HepG2 (cell line): ENCODE measurements around the gene SORBS2. TPM values are rescaled to one million over a fixed set of nuclear protein-coding genes. Genes with fewer than 3 reads are reported as not detected.

ENCODE experiments used
- CHD4 ChIP-seq: fragments of 200-600 bp; sonication (generic); IDR thresholded peaks from 2 replicates; pipeline ENCODE4 v1.7.0; 2017; ENCODE audit warnings: mild to moderate bottlenecking, low read length, borderline replicate concordance
- ETV5 ChIP-seq: IDR thresholded peaks from 2 replicates; pipeline ENCODE4 v1.6.1; 2018; ENCODE audit warnings: missing biosample characterization, missing genetic modification reagents, inconsistent platforms, borderline replicate concordance
- PHF21A ChIP-seq: sonication (generic); formaldehyde crosslinking; IDR thresholded peaks from 2 replicates; pipeline ENCODE4 v1.5.0; 2020; ENCODE audit warnings: mild to moderate bottlenecking, missing genetic modification reagents
- SALL1 ChIP-seq: sonication (generic); formaldehyde crosslinking; IDR thresholded peaks from 2 replicates; pipeline ENCODE4 v1.8.0; 2022; ENCODE audit warnings: mild to moderate bottlenecking, missing genetic modification reagents
- ZBTB1 ChIP-seq: sonication (generic); formaldehyde crosslinking; IDR thresholded peaks from 2 replicates; pipeline ENCODE4 v1.4.0; 2020; ENCODE audit warnings: missing genetic modification reagents, borderline replicate concordance
- ZFYVE20 ChIP-seq: sonication (generic); formaldehyde crosslinking; IDR thresholded peaks from 2 replicates; pipeline ENCODE4 v1.8.0; 2023; ENCODE audit warnings: low read depth, mild to moderate bottlenecking, moderate library complexity, missing genetic modification reagents, borderline replicate concordance
- ZIK1 ChIP-seq: sonication (generic); formaldehyde crosslinking; IDR thresholded peaks from 2 replicates; pipeline ENCODE4 v1.5.0; 2020; ENCODE audit warnings: mild to moderate bottlenecking, low read depth, missing genetic modification reagents, borderline replicate concordance
- ZNF224 ChIP-seq: sonication (generic); formaldehyde crosslinking; IDR thresholded peaks from 2 replicates; pipeline ENCODE4 v1.5.0; 2020; ENCODE audit warnings: mild to moderate bottlenecking, missing genetic modification reagents
- ZNF703 ChIP-seq: sonication (generic); formaldehyde crosslinking; IDR thresholded peaks from 2 replicates; pipeline ENCODE4 v1.5.1; 2020; ENCODE audit warnings: missing genetic modification reagents, mild to moderate bottlenecking, moderate library complexity, borderline replicate concordance
- ZNF792 ChIP-seq: IDR thresholded peaks from 2 replicates; pipeline ENCODE4 v1.6.1; 2016
- polyA plus RNA-seq, 8 experiments: library from polyadenylated mRNA; depleted of rRNA in 3 of 8; stranded (reverse) in 7 of 8; unstranded in 1 of 8; fragments of >200 nt; fragmentation: Illumina TruSeq in 4 of 8; extraction: Trizol in 4 of 8; gene quantifications; 2 replicates each; pipeline versions ENCODE4 v1.2.1 to v1.2.3, GENCODE V29; 2011 to 2016; ENCODE audit warnings: low read depth in 4 of 8, missing spikeins in 1 of 8, mixed read lengths in 1 of 8; ENCODE audit not compliant: insufficient read depth in 1 of 8
- total RNA-seq, 5 experiments: library from RNA; depleted of rRNA; stranded (reverse); fragments of >200 nt; fragmentation: Illumina TruSeq; extraction: Trizol; gene quantifications; 2 replicates each; pipeline ENCODE4 v1.2.3, GENCODE V29; 2016; ENCODE audit warnings: low read depth in 1 of 5
- TF ChIP-seq, protein P1 (sequence below): sonication (generic); formaldehyde crosslinking; IDR thresholded peaks from 2 replicates; pipeline ENCODE4 v1.5.0; 2020; ENCODE audit warnings: mild to moderate bottlenecking, missing genetic modification reagents, borderline replicate concordance
- TF ChIP-seq, protein P2 (sequence below): sonication (generic); formaldehyde crosslinking; IDR thresholded peaks from 2 replicates; pipeline ENCODE4 v1.4.0; 2020; ENCODE audit warnings: missing genetic modification reagents
- TF ChIP-seq, protein P3 (sequence below): sonication (generic); formaldehyde crosslinking; IDR thresholded peaks from 2 replicates; pipeline ENCODE4 v1.5.1; 2020; ENCODE audit warnings: missing genetic modification reagents, mild to moderate bottlenecking, borderline replicate concordance

The SORBS2 gene
- total and polyA plus RNA-seq, 2 of the 13 experiments (the other 11 are each of a cell fraction or from before 2014, with no cell fraction given), result 25.0 to 80.5 TPM

DNA sequence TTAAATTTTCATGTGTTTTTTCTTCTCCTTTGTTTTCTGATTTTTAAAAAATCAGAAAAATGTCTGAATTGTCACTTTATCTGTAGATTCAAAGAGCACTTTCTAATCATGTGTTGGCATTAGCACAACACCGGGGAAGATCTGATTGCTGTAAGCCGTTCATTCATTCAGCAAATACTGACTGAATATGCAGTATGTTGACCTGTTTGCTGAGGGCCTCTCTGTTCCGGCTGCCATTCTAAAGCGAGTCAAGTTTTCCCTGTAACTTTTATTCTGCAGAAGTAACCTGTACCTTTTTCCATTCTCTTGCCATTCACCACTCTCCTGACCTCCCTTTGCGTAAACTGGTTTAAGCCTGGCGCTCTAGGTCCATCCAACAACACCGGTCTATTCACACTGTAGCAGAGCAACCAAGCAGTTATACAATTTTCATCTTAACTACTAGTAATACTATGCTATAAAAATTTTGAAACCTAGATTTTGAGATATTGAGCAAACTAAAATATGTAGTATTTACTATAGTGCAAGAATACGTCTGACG is 6.7 kb downstream of the SORBS2 start (continued):
- TF ChIP-seq, protein P1, sequence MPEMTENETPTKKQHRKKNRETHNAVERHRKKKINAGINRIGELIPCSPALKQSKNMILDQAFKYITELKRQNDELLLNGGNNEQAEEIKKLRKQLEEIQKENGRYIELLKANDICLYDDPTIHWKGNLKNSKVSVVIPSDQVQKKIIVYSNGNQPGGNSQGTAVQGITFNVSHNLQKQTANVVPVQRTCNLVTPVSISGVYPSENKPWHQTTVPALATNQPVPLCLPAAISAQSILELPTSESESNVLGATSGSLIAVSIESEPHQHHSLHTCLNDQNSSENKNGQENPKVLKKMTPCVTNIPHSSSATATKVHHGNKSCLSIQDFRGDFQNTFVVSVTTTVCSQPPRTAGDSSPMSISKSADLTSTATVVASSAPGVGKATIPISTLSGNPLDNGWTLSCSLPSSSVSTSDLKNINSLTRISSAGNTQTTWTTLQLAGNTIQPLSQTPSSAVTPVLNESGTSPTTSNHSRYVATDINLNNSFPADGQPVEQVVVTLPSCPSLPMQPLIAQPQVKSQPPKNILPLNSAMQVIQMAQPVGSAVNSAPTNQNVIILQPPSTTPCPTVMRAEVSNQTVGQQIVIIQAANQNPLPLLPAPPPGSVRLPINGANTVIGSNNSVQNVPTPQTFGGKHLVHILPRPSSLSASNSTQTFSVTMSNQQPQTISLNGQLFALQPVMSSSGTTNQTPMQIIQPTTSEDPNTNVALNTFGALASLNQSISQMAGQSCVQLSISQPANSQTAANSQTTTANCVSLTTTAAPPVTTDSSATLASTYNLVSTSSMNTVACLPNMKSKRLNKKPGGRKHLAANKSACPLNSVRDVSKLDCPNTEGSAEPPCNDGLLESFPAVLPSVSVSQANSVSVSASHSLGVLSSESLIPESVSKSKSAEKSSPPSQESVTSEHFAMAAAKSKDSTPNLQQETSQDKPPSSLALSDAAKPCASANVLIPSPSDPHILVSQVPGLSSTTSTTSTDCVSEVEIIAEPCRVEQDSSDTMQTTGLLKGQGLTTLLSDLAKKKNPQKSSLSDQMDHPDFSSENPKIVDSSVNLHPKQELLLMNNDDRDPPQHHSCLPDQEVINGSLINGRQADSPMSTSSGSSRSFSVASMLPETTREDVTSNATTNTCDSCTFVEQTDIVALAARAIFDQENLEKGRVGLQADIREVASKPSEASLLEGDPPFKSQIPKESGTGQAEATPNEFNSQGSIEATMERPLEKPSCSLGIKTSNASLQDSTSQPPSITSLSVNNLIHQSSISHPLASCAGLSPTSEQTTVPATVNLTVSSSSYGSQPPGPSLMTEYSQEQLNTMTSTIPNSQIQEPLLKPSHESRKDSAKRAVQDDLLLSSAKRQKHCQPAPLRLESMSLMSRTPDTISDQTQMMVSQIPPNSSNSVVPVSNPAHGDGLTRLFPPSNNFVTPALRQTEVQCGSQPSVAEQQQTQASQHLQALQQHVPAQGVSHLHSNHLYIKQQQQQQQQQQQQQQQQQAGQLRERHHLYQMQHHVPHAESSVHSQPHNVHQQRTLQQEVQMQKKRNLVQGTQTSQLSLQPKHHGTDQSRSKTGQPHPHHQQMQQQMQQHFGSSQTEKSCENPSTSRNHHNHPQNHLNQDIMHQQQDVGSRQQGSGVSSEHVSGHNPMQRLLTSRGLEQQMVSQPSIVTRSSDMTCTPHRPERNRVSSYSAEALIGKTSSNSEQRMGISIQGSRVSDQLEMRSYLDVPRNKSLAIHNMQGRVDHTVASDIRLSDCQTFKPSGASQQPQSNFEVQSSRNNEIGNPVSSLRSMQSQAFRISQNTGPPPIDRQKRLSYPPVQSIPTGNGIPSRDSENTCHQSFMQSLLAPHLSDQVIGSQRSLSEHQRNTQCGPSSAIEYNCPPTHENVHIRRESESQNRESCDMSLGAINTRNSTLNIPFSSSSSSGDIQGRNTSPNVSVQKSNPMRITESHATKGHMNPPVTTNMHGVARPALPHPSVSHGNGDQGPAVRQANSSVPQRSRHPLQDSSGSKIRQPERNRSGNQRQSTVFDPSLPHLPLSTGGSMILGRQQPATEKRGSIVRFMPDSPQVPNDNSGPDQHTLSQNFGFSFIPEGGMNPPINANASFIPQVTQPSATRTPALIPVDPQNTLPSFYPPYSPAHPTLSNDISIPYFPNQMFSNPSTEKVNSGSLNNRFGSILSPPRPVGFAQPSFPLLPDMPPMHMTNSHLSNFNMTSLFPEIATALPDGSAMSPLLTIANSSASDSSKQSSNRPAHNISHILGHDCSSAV (CRISPR knock-in tag), result no peak
- TF ChIP-seq ZIK1 (CRISPR knock-in tag) (no peak), ZNF703 (CRISPR knock-in tag) (no peak), PHF21A (CRISPR knock-in tag) (no peak), SALL1 (peak; percentile 45; the same call in 1 of the 2 replicates), ZFYVE20 (CRISPR knock-in tag) (no peak), ETV5 (CRISPR knock-in tag) (peak; percentile 74), CHD4 (no peak), ZNF792 (CRISPR knock-in tag) (no peak), ZNF224 (CRISPR knock-in tag) (no peak), ZBTB1 (no peak)
- TF ChIP-seq, protein P2, sequence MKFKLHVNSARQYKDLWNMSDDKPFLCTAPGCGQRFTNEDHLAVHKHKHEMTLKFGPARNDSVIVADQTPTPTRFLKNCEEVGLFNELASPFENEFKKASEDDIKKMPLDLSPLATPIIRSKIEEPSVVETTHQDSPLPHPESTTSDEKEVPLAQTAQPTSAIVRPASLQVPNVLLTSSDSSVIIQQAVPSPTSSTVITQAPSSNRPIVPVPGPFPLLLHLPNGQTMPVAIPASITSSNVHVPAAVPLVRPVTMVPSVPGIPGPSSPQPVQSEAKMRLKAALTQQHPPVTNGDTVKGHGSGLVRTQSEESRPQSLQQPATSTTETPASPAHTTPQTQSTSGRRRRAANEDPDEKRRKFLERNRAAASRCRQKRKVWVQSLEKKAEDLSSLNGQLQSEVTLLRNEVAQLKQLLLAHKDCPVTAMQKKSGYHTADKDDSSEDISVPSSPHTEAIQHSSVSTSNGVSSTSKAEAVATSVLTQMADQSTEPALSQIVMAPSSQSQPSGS (CRISPR knock-in tag), result no peak
- TF ChIP-seq, protein P3, sequence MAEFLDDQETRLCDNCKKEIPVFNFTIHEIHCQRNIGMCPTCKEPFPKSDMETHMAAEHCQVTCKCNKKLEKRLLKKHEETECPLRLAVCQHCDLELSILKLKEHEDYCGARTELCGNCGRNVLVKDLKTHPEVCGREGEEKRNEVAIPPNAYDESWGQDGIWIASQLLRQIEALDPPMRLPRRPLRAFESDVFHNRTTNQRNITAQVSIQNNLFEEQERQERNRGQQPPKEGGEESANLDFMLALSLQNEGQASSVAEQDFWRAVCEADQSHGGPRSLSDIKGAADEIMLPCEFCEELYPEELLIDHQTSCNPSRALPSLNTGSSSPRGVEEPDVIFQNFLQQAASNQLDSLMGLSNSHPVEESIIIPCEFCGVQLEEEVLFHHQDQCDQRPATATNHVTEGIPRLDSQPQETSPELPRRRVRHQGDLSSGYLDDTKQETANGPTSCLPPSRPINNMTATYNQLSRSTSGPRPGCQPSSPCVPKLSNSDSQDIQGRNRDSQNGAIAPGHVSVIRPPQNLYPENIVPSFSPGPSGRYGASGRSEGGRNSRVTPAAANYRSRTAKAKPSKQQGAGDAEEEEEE (CRISPR knock-in tag), result no peak
